GM21576 (cell line): ENCODE results near the gene GSTP1.
A peak's percentile ranks its signal among the peaks of the same experiment; 100 is the strongest.

Experiments
- ATAC-seq: cut with Tn5 transposase; IDR thresholded peaks from one replicate; pipeline ENCODE4 v1.9.1; 2021; ENCODE audit warnings: mild to moderate bottlenecking, moderate library complexity; ENCODE audit not compliant: unreplicated experiment

The GSTP1 gene

GRCh38 chr11:67628710-67629385 lies 45.2 kb downstream of the GSTP1 start:
- ATAC-seq = no peak

DNA sequence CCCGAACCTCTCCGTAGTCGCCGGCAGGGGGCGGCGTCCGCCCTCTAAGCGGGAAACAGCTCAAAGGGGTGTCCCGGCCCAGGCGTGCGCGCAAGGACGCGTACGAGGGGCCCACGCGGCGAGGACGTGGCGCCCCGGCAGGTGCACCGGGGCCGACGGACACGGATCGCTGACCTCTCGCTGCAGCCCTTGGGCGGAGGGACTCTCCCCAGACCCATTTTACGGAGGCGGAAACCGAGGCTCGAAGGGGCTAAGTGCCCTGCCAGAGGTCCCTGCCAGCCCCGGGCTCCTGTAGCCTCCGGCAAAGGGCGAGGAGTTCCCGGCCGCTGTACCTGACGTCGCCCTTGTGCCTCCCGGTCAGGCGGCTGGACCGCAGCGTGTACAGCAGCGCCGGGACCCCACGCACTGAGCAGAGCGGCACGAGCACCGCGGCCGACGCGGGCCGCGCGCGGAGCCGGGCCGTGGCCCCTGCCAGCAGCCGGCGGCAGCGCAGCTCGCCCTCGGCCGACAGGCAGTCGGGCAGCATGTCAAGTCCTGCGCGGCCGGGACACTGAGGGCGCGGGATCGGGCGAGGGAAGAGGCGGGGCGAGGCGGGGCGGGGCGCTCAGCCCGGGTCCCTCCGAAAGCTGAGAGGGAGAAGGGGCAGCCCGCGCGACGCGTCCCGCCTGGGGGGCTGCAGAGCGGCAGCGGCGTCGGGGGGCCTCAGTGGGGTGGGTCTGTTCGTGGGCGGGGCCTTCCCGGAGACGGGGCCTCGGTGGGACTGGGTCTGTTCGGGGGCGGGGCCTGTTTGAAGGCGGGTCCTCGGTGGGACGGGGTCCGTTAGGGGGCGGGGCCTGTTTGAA lies 46.0 kb downstream of the GSTP1 start, which contains the start of gene NUDT8:
Gene NUDT8, minus strand, starts transcription at position 552 of the 842 bp plus-strand sequence. Its CDS starts 26 bp downstream, at position 526.
- ATAC-seq = peak; percentile 44

GRCh38 chr11:67630228-67630942 lies 46.8 kb downstream of the GSTP1 start:
- ATAC-seq = peak; percentile 65

DNA sequence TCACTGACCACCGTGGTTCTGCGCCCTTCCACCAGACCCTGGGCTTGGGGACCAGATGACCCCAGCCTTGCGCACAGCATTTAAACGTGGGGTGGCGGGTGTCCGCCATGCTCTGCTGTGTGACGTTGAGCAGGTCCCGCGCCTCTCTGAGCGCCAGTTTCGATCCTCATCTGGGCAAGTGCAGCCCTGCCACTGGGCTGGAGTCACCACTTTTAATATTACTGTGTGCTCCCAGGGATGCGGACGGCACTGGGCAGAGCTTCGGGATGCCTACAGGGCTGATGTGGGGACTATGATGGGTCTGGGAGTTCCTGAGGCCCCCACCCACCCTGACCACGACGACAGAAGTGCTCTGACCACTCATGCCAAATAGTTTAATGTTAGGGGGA lies 47.3 kb downstream of the GSTP1 start:
- no peak for ATAC-seq

- ATAC-seq = no peak
Measured at GRCh38 chr11:67631411-67631810, 47.8 kb downstream of the GSTP1 start.

GRCh38 chr11:67631853-67632174 lies 48.2 kb downstream of the GSTP1 start:
- ATAC-seq = no peak

DNA sequence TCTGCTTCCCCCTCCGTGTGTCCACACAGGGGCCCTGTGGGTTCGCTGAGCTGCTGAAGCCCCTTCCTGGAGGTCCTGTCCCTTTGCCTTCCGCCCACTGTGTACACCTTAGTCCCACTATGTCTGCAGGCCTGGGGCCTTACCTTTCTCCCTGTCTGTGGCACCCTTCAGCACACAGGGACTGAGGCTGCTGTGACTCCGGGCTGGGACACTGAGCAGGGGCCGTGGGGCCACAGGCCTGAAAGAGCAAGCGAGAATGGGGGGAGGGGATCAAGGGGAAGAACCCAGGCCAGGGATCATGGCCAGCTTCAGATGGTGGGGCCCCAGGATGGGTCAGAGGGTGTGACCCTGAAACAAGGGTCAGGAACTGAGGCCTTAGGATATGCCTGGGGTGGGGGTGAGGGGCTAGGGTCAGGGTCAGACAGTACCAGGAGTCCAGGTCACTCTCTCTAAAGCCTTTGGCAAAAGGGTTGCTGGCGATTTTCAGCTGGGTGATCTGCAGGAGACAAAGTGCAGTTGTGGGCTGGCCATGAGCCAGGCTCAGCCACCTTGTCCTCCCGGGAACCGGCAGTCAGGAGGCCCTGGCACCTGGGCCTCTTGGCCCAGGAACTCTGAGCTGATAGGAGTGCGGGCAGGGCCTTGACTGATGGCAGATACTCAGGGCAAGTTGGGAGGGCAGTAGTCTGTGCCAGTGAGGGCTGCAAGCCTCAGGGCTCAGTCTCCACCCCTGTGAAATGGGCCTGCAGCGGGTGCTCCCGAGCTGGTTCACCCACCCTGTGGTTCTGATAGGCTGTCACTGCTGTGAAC lies 48.8 kb downstream of the GSTP1 start:
- ATAC-seq = no peak

DNA sequence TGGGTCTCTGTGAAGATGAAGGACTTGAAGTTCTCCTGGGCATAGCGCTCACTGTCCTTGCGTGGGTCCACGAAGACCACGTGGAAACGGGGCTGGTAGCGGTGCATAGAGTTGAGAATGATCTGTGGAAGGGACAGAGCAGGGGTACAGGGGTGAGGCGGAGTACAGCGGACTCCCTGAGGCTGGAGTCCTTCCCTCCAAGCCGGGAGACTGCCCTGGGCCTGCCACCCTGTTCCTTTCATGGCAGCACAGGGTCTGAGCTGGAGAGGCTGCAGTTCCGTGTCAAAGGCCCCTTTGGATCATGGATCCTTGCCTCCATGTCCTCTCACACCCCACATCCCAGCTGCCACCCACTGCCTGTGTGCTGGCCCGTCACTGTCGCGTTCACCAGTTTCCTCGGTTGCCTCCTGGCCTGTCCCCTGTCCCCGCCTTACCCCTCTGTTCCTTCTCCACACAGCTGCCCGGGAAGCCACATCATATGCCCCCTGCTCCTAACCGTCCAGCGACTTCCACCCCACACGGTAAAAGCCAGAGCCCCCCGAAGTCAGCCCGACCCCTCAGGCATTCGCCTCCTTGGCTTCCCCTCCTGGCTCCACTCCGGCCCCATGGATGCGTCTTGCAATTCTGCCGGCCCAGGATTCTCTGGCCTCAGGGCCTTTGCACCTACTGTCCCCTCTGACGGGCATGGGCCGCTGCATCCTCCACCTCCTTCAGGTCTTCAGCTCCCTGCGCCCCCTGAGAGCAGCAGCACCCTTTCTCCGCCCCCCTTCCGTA lies 49.6 kb downstream of the GSTP1 start:
- ATAC-seq = no peak

DNA sequence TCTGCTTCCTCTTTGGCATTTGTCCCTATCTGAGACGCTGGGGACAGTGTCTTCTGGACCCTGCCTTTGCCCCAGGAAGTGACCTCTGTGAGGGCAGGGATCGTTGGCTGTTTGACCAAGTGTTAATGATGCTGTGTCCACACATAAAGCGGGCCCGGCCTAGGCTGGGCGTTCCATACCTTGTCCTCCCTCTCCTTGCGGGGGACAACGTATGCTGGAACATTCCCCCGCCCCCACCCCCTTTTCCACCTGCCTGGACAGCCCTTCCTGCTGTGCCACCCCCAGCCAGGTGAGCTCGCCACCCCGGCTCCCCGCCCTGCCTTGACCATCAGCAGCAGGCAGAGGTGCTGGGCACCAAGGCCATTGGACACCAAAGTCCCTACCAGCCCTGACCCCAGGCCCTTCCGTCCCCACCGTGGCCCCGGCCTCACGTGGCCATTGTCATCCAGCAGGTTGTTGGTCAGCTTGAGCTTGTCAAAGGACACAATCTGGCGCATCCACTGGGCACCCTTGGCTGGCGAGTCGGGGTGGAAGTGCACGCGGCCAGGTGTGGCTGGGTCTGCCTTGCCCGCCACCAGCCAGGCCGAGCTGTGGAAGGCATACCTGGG lies 50.2 kb downstream of the GSTP1 start:
- ATAC-seq = no peak

GRCh38 chr11:67634366-67635230 lies 51.0 kb downstream of the GSTP1 start:
- no peak for ATAC-seq

DNA sequence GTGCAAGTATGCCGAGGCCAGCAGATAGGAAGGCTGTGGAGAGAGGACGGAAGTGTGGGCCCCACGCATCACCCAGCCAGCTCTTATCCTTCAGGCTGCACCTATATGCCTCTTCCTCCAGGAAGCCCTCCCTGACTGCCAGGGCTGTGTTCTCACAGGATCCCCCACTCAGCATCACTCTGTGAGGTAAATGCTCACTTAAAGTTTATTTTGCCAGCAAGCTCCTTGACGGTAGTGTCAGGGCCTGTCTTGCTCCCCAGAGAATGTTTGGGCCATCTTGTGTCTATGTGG lies 51.6 kb downstream of the GSTP1 start:
- no peak for ATAC-seq
